ENCODE measurements around the gene EPM2AIP1. TPM values are rescaled to one million over a fixed set of nuclear protein-coding genes. Genes with fewer than 3 reads are reported as not detected.
"Not testable (repeated sequence)": the region's sequence is repeated elsewhere in the genome, so short reads cannot be mapped to it uniquely, and the experiment has no call there.

Gene EPM2AIP1
- 8.4 and 11.4 TPM in 2 replicates for total RNA-seq (2021)
- long read RNA-seq, full-length matches to known transcripts: 76 of 78 reads
- long read RNA-seq, partial matches to known transcripts: 1 of 78 reads
- long read RNA-seq, other reads (novel, unspliced or antisense): 1 of 78 reads

- peaks cover 23 to 30% of the 10 kb centered on the region in 2 experiments for H3K4me1 Mint-ChIP-seq
- H3K23me2 ChIP-seq (ENCODE audit: insufficient read length, low read depth, low read length, poor library complexity, severe bottlenecking): peaks cover 10% of the 10 kb centered on the region
- peak within 1 kb of the TSS; percentile 97 for H3K18ac ChIP-seq (ENCODE audit: insufficient read length, low read depth, low read length)
- H4K5ac ChIP-seq (ENCODE audit: insufficient read length, low read depth, low read length): peak within 1 kb of the TSS; percentile 47
- H3K9me3 Mint-ChIP-seq: no peaks in the 10 kb centered on the region
- H2BK20ac ChIP-seq (ENCODE audit: low read depth, low read length, poor library complexity, severe bottlenecking): no peak within 1 kb of the TSS
- peak within 1 kb of the TSS; percentile 97 for H3K14ac ChIP-seq (ENCODE audit: insufficient read depth, low read length)
- peak; percentile 48; the same call in 2 of the 3 replicates for TF ChIP-seq CTCF (conservative IDR thresholded peaks at IDR 0.05)
- H2BK120ac ChIP-seq (ENCODE audit: low read depth, low read length, poor library complexity, severe bottlenecking): no peak within 1 kb of the TSS
- no peaks in the 10 kb centered on the region for H4K20me1 ChIP-seq (ENCODE audit: control insufficient read depth, insufficient read depth, insufficient read length)
- no peak within 1 kb of the TSS for H3T11ph ChIP-seq (ENCODE audit: low read length)
- H2BK15ac ChIP-seq (ENCODE audit: low read depth, low read length): no peak within 1 kb of the TSS
- peak within 1 kb of the TSS; percentile 46 for H2BK5ac ChIP-seq (ENCODE audit: insufficient read length, low read length)
- peaks cover 3% of the 10 kb centered on the region for H3K79me1 ChIP-seq (ENCODE audit: insufficient read depth, low read depth, low read length, poor library complexity, severe bottlenecking)
- H3K79me2 ChIP-seq (ENCODE audit: insufficient read depth, low read length): peaks cover 18% of the 10 kb centered on the region; the same call in 1 of the 2 replicates
- H3K4me3 Mint-ChIP-seq: no peak within 1 kb of the TSS
- H3K23ac ChIP-seq (ENCODE audit: insufficient read length, low read depth, low read length): no peak within 1 kb of the TSS
- no peaks in the 10 kb centered on the region for H3K4me1 ChIP-seq (ENCODE audit: insufficient read depth, low read length)
- H3K27me3 Mint-ChIP-seq (ENCODE audit: low read depth): no peaks in the 10 kb centered on the region
- H3K9ac ChIP-seq (ENCODE audit: extremely low read depth, insufficient read length, low read length): peak within 1 kb of the TSS; percentile 95
- H3K27ac Mint-ChIP-seq: no peak within 1 kb of the TSS; a peak in 1 of 7 replicates
- no CpG with 5 or more reads among the region's 48 CpGs for WGBS (ENCODE audit: extremely low coverage, insufficient read length, low lambda C conversion rate)
- H3K36me3 Mint-ChIP-seq (ENCODE audit: insufficient read depth in 1 of 3, low read depth in 3 of 3): peaks cover 21 to 51% (median 35%) of the 10 kb centered on the region in 3 experiments; a peak in 6 of 7 replicates
- H3K4me2 ChIP-seq (ENCODE audit: insufficient read depth, insufficient read length, low read length): peak within 1 kb of the TSS; percentile 95
- H3K27me3 ChIP-seq (ENCODE audit: insufficient read depth, low read length): no peaks in the 10 kb centered on the region
- 0 out of 2 replicates have a peak within 1 kb of the TSS, but pooled peaks have one; percentile 18 for H3K4ac ChIP-seq (ENCODE audit: low read depth, low read length)
- peak within 1 kb of the TSS; percentile 42 for H3K56ac ChIP-seq (ENCODE audit: insufficient read length, low read depth, low read length)
- no peak within 1 kb of the TSS for H2AFZ ChIP-seq (ENCODE audit: low read length)
- no peak within 1 kb of the TSS for H2BK12ac ChIP-seq (ENCODE audit: insufficient read length, low read depth, low read length)
- no peak within 1 kb of the TSS for H4K8ac ChIP-seq (replicated peaks; ENCODE audit: insufficient read length, low read depth, low read length)
- peak within 1 kb of the TSS; percentile 2 for H4K91ac ChIP-seq (ENCODE audit: insufficient read length, low read depth, low read length)
- H3K27ac ChIP-seq (ENCODE audit: insufficient read length, low read depth, low read length): peak within 1 kb of the TSS; percentile 84
- H3K9me3 ChIP-seq (ENCODE audit: control insufficient read depth, low read depth, low read length): no peaks in the 10 kb centered on the region
- DNase-seq: no peak
- no peak within 1 kb of the TSS for H2AK5ac ChIP-seq (ENCODE audit: insufficient read length, low read length)
These were observed at the start of gene EPM2AIP1 for GRCh38 chr3:36992806-36993325. Gene EPM2AIP1, minus strand, starts transcription at chr3:36993131. Its CDS starts 54 bp downstream, at chr3:36993077.

- H3K4me2 ChIP-seq (ENCODE audit: insufficient read depth, insufficient read length, low read length); H3K18ac ChIP-seq (ENCODE audit: insufficient read length, low read depth, low read length); H3K27ac ChIP-seq (ENCODE audit: insufficient read length, low read depth, low read length); H3K79me1 ChIP-seq (ENCODE audit: insufficient read depth, low read depth, low read length, poor library complexity, severe bottlenecking); H3K4me3 Mint-ChIP-seq; H3K14ac ChIP-seq (ENCODE audit: insufficient read depth, low read length); H3K9ac ChIP-seq (ENCODE audit: extremely low read depth, insufficient read length, low read length); H4K91ac ChIP-seq (ENCODE audit: insufficient read length, low read depth, low read length); H4K8ac ChIP-seq (replicated peaks; ENCODE audit: insufficient read length, low read depth, low read length); H2AK5ac ChIP-seq (ENCODE audit: insufficient read length, low read length); H3K23me2 ChIP-seq (ENCODE audit: insufficient read length, low read depth, low read length, poor library complexity, severe bottlenecking); H3K56ac ChIP-seq (ENCODE audit: insufficient read length, low read depth, low read length); H3K9me3 Mint-ChIP-seq; H3K23ac ChIP-seq (ENCODE audit: insufficient read length, low read depth, low read length); H3K4me1 ChIP-seq (ENCODE audit: insufficient read depth, low read length); H4K20me1 ChIP-seq (ENCODE audit: control insufficient read depth, insufficient read depth, insufficient read length); H3T11ph ChIP-seq (ENCODE audit: low read length); H2BK5ac ChIP-seq (ENCODE audit: insufficient read length, low read length); H2BK15ac ChIP-seq (ENCODE audit: low read depth, low read length); H2BK12ac ChIP-seq (ENCODE audit: insufficient read length, low read depth, low read length); H2AFZ ChIP-seq (ENCODE audit: low read length); H4K5ac ChIP-seq (ENCODE audit: insufficient read length, low read depth, low read length); H3K4me1 Mint-ChIP-seq; DNase-seq; H3K9me3 ChIP-seq (ENCODE audit: control insufficient read depth, low read depth, low read length); H3K27ac Mint-ChIP-seq; H3K4ac ChIP-seq (ENCODE audit: low read depth, low read length); H3K27me3 Mint-ChIP-seq (ENCODE audit: low read depth); H3K79me2 ChIP-seq (ENCODE audit: insufficient read depth, low read length); H2BK20ac ChIP-seq (ENCODE audit: low read depth, low read length, poor library complexity, severe bottlenecking); H2BK120ac ChIP-seq (ENCODE audit: low read depth, low read length, poor library complexity, severe bottlenecking); H3K27me3 ChIP-seq (ENCODE audit: insufficient read depth, low read length): not testable (repeated sequence)
- H3K36me3 Mint-ChIP-seq (ENCODE audit: insufficient read depth in 1 of 3, low read depth in 3 of 3): peaks cover 7 to 55% (median 38%) of the 10 kb centered on the region in 3 experiments; a peak in 6 of 7 replicates
- no CpG with 5 or more reads among the region's 3 CpGs for WGBS (ENCODE audit: extremely low coverage, insufficient read length, low lambda C conversion rate)
These were observed 49.8 kb upstream of the EPM2AIP1 start for GRCh38 chr3:37042712-37043111.
